Cardiac muscle cell (in vitro differentiated cells and primary cell): ENCODE measurements around the gene OTOG. TPM values are rescaled to one million over a fixed set of nuclear protein-coding genes. Genes with fewer than 3 reads are reported as not detected.

Experiments used
- DNase-seq, 2 donors: peaks; one replicate each; pipeline versions ENCODE4 v3.0.0 to v3.0.0-alpha.2; 2010 to 2017; ENCODE audit warnings: low read depth in 1 of 2, low spot score in 1 of 2
- H3K27ac ChIP-seq: fragments of 200-600 bp; sonication (generic); 2 replicates; pipeline ENCODE4 v1.5.1; 2016
- H3K27me3 ChIP-seq: fragments of 200-600 bp; sonication (generic); 2 replicates; pipeline ENCODE4 v1.6.0; 2016; ENCODE audit warnings: control low read depth
- H3K36me3 ChIP-seq: fragments of 200-600 bp; sonication (generic); 2 replicates; pipeline ENCODE4 v1.5.1; 2016; ENCODE audit warnings: control low read depth
- H3K4me1 ChIP-seq: fragments of 200-600 bp; sonication (generic); 2 replicates; pipeline ENCODE4 v1.8.1; 2017; ENCODE audit warnings: low read depth, mild to moderate bottlenecking, mixed run types
- H3K4me3 ChIP-seq: fragments of 200-600 bp; sonication (generic); 2 replicates; pipeline ENCODE4 v1.5.1; 2016; ENCODE audit warnings: mild to moderate bottlenecking
- H3K9me3 ChIP-seq: fragments of 200-600 bp; sonication (generic); 2 replicates; pipeline ENCODE4 v1.5.1; 2017; ENCODE audit warnings: low read depth, mild to moderate bottlenecking, control low read depth
- polyA plus RNA-seq: library from polyadenylated mRNA; unstranded; fragments of >200 nt; fragmentation: Nextera tagmentation; extraction: Ambion mirVana; gene quantifications from 2 replicates; pipeline ENCODE4 v1.2.1, GENCODE V29; 2016
- total RNA-seq: library from RNA; depleted of rRNA; stranded (reverse); fragments of >200 nt; gene quantifications from 2 replicates; pipeline ENCODE4 v1.2.3, GENCODE V29; 2016
- TF ChIP-seq, protein P1 (sequence below): IDR thresholded peaks from 2 replicates; pipeline ENCODE4 v1.5.1; 2012; ENCODE audit warnings: low read depth, mild to moderate bottlenecking, low read length

The OTOG gene
- total and polyA plus RNA-seq, 2 experiments from 2014 or later = 0.15 TPM; not detected in 1

DNA sequence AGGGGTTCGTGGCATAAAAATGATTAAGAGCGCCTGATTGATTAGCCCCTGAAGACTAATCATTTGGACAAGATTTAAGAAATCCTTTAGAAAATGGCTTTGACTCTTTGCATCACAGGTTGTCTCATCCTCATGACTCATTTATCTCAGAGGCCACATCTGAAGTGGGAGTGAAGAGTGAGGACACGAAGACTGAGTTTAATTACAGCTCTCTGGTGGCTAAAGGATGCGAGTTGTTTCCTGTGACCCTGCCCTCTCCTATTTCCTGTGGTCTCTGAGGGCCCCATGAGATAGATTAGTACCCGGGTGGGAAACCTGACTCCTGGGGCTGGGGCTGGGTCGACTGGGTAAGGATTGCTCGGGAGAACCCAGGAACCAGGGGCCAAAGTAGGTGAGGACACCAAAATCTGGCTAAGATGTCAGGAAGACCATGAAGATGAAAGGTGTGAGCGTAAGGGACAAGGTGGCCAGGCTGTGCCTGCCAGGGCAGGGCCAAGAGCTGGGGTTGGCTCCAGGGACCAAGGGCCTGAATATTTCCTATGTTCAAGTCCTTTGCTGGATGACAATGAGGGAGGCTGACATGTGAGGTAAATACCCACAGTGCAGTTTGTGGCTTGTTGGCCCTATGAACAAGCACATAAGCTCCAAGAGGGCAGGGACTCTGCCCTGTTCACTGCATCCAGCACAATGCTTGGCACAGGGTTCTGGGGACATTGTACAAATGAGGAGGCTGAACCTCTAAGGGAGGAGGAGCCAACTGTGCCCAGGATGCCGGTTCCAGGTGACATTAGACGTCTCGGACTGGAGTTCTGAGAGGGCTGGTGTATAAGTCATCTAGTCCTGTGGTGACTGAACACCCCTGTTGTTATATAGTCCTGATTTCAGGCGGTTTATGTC is 3.6 kb downstream of the OTOG start:
- Histone ChIP-seq H3K36me3 (no peaks in the 10 kb centered on the region), H3K27ac (no peak overlapping the region), H3K27me3 (no peaks in the 10 kb centered on the region), H3K4me3 (no peak overlapping the region), H3K4me1 (no peaks in the 10 kb centered on the region), H3K9me3 (no peaks in the 10 kb centered on the region)
- no peak for DNase-seq
- TF ChIP-seq, protein P1, sequence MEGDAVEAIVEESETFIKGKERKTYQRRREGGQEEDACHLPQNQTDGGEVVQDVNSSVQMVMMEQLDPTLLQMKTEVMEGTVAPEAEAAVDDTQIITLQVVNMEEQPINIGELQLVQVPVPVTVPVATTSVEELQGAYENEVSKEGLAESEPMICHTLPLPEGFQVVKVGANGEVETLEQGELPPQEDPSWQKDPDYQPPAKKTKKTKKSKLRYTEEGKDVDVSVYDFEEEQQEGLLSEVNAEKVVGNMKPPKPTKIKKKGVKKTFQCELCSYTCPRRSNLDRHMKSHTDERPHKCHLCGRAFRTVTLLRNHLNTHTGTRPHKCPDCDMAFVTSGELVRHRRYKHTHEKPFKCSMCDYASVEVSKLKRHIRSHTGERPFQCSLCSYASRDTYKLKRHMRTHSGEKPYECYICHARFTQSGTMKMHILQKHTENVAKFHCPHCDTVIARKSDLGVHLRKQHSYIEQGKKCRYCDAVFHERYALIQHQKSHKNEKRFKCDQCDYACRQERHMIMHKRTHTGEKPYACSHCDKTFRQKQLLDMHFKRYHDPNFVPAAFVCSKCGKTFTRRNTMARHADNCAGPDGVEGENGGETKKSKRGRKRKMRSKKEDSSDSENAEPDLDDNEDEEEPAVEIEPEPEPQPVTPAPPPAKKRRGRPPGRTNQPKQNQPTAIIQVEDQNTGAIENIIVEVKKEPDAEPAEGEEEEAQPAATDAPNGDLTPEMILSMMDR = no peak

DNA sequence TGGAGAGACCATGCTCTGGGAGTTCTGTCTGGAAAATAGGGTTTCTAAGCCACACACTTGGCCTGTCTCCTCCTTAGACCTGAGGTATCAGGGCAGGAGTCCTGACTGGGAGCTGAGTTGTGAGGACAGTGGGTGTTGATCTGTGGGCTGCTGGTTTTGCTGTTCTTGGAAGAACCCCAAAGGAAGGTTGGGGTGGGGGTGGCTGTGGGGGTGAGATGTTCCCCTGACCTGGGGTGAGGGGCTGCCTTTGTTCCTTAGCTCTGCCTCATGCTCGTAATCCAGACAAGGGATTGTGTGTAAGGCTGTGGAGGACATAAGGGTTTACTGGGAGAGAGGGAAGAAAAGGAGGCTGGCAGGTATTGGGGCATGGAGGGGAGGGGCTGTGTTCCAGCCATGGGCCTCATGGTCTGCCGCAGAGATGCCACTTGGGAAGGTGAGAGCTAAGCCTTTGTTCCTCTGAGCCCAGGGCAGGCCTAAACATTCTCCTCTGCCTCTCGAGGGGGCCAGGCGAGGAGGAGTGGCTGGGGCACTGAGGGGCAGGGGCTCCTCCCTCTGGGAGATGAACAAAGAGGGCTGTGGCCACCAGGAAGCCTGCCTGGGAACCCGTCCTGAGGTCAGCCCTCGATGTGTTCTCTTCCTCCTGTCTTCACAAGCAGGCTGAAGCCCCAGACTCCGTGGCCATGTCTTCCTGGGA is 4.4 kb downstream of the OTOG start:
- Histone ChIP-seq H3K9me3 (no peaks in the 10 kb centered on the region), H3K4me3 (no peak overlapping the region), H3K36me3 (no peaks in the 10 kb centered on the region), H3K27me3 (no peaks in the 10 kb centered on the region), H3K27ac (no peak overlapping the region), H3K4me1 (no peaks in the 10 kb centered on the region)
- DNase-seq = no peak
- TF ChIP-seq, protein P1 = no peak

DNA sequence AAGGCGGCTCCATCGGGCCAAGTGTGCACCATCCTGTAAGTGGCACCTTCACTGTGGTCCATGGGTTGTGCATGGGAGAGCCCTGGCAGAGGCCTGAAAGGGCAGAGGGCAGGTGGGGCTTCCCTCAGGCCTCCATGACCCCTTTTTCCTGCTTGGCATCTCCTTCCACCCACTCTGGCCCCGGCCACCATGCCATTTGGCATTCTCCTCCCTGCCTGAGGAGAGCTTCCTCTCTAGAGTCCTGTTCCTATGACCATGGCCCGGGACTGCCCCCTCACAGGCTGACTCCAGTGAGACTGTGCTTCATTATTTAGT is 4.9 kb downstream of the OTOG start:
- H3K4me1 ChIP-seq = no peaks in the 10 kb centered on the region
- H3K36me3 ChIP-seq = no peaks in the 10 kb centered on the region
- no peaks in the 10 kb centered on the region for H3K27me3 ChIP-seq
- DNase-seq = no peak
- H3K9me3 ChIP-seq = no peaks in the 10 kb centered on the region
- H3K4me3 ChIP-seq = no peak overlapping the region
- TF ChIP-seq, protein P1 = no peak
- no peak overlapping the region for H3K27ac ChIP-seq

DNA sequence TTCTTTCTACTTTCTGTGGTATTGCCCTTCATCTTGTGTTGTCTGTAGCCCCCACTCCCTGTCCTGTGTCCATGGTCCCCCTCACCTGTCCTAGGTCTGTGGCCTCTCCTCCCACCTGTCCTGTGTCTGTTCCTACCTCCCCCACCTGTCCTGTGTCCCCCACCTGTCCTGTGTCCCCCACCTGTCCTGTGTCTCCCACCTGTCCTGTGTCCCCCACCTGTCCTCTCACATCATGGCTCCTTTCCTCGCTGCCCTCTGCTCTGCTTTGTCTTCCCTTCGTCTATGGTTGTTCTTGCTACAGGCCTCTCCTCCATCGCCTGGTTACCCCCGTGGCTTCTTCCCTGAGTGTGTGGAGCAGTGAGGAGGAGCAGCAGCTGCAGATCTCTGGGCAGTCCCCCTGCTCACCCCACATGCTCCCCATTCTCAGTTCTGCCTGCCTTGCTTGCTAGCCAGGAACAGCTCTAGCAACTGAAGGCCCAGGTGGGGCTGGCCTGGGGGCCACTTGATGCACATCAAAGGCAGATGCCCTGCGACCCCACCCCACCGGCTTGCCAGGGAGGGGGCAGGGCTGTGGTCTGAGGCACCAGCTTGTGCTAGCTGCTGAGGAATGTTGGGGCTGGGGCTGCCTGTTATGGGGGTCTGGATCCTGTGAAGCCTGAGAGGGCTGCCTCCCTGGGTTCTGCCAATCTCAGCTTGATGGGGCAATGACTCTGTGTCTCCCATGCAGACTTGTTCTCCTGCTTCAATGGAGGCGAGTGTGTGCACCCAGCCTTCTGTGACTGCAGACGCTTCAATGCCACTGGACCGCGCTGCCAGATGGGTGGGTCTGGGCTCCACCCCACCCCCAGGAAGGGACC is 5.6 kb downstream of the OTOG start:
- H3K27ac ChIP-seq = no peak overlapping the region
- TF ChIP-seq, protein P1 = no peak
- no peaks in the 10 kb centered on the region for H3K27me3 ChIP-seq
- H3K9me3 ChIP-seq = no peaks in the 10 kb centered on the region
- no peaks in the 10 kb centered on the region for H3K4me1 ChIP-seq
- no peaks in the 10 kb centered on the region for H3K36me3 ChIP-seq
- no peak overlapping the region for H3K4me3 ChIP-seq
- DNase-seq = no peak

DNA sequence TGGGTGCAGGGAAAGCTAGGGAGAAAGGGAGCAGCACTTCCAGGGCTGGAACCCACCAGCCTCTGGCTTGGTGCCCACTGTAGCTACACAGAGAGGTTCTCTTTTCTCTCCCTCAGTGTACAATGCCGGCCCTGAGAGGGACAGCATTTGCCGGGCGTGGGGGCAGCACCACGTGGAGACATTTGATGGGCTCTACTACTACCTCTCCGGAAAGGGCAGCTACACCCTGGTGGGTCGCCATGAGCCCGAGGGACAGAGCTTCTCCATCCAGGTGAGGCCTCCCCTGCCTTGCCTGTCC is 6.1 kb downstream of the OTOG start:
- TF ChIP-seq, protein P1 = no peak
- Histone ChIP-seq H3K4me1 (no peaks in the 10 kb centered on the region), H3K27me3 (no peaks in the 10 kb centered on the region), H3K36me3 (no peaks in the 10 kb centered on the region), H3K27ac (no peak overlapping the region), H3K4me3 (no peak overlapping the region), H3K9me3 (no peaks in the 10 kb centered on the region)
- no peak for DNase-seq
